Measurements from ENCODE around the gene NTPCR. TPM values are rescaled to one million over a fixed set of nuclear protein-coding genes. Genes with fewer than 3 reads are reported as not detected.

NTPCR gene
- total and polyA plus RNA-seq, 4 experiments from 2014 or later: 16.0 to 61.6 (median 24.3) TPM

DNA sequence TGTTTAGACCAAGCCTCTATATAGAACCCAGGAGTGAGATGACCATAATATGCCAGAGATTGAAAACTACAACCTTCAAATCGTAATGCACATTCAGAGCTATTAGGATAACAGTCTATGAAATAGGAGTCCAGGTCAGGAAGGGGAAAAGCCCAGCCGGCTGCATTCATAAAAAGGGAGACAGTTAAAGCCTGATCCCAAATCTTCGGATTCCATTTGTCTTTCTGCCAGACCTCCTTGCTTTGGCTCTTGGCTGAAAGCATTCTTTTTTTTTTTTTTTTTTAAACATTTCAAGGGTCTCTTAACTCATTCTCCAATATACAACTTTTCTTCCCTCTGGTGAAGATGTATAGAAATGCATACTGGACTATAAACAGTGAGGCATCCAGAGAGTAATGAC is 81.1 kb downstream of the NTPCR start:
- no peaks in the 10 kb centered on the region for H3K4me1 Mint-ChIP-seq
- no peak for DNase-seq
- H3K4me1 ChIP-seq (ENCODE audit: insufficient read depth, low read length): no peaks in the 10 kb centered on the region
- no peaks in the 10 kb centered on the region for H3K9me3 Mint-ChIP-seq
- peaks cover 13 to 30% of the 10 kb centered on the region in 2 donors for H3K36me3 Mint-ChIP-seq
- no peaks in the 10 kb centered on the region for H3K27me3 ChIP-seq (ENCODE audit: insufficient read depth, low read length)
- no peaks in the 10 kb centered on the region for H3K27me3 Mint-ChIP-seq
- CTCF ChIA-PET (ENCODE audit: partially characterized antibody): no interaction called here
- no peak overlapping the region for H3K4me3 Mint-ChIP-seq
- H3K36me3 ChIP-seq (ENCODE audit: insufficient read depth, low read length): no peaks in the 10 kb centered on the region
- H3K4me3 ChIP-seq (ENCODE audit: low read length in 2 of 2): no peak overlapping the region
- POLR2A ChIA-PET (ENCODE audit: partially characterized antibody): no interaction called here
- no peak overlapping the region for H3K27ac Mint-ChIP-seq
- H3K9me3 ChIP-seq (ENCODE audit: control insufficient read depth in 1 of 2, low read length in 2 of 2): no peaks in the 10 kb centered on the region
- intact Hi-C loops (cut with micrococcal nuclease): no loop called here
- H3K27ac ChIP-seq (ENCODE audit: low read depth, low read length): no peak overlapping the region

- intact Hi-C loops (cut with micrococcal nuclease): no loop called here
- Mint-ChIP-seq H3K9me3 (no peaks in the 10 kb centered on the region), H3K4me1 (no peaks in the 10 kb centered on the region), H3K27me3 (no peaks in the 10 kb centered on the region), H3K36me3 (peaks cover 18 to 31% of the 10 kb centered on the region in 2 donors), H3K4me3 (no peak overlapping the region), H3K27ac (peak overlapping the region in 1 of 7 donors; percentile 48)
- ChIA-PET POLR2A (ENCODE audit: partially characterized antibody) (no interaction called here), CTCF (ENCODE audit: partially characterized antibody) (no interaction called here)
- H3K27ac ChIP-seq (ENCODE audit: low read depth, low read length): no peak overlapping the region
- H3K27me3 ChIP-seq (ENCODE audit: insufficient read depth, low read length): no peaks in the 10 kb centered on the region
- H3K36me3 ChIP-seq (ENCODE audit: insufficient read depth, low read length): no peaks in the 10 kb centered on the region
- no peaks in the 10 kb centered on the region for H3K4me1 ChIP-seq (ENCODE audit: insufficient read depth, low read length)
- no peak overlapping the region for H3K4me3 ChIP-seq (ENCODE audit: low read length in 2 of 2)
- H3K9me3 ChIP-seq (ENCODE audit: control insufficient read depth in 1 of 2, low read length in 2 of 2): no peaks in the 10 kb centered on the region
- no peak for DNase-seq
Measured at GRCh38 chr1:233032916-233033315, 82.5 kb downstream of the NTPCR start.

DNA sequence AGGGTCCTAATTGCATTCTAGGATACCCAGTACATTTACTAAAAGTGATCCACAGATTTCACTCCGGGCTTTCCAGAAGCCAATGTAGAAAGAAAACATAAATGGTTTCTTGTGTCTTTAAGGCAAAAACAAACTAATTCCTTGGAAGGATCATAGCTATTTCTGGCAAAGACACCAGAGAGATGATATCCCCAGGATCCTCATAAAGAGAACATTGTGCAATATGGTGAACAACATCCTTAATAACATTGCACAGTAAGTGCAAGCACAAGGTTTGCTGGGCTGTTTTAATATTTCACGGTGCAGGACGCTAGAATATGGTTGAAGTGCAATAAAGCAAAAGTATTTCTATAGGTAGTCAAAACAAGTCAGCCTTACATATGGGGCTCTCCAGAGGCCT is 83.0 kb downstream of the NTPCR start:
- ChIA-PET POLR2A (ENCODE audit: partially characterized antibody) (no interaction called here), CTCF (ENCODE audit: partially characterized antibody) (no interaction called here)
- no peak for DNase-seq
- peak overlapping the region in 1 of 7 donors; percentile 48 for H3K27ac Mint-ChIP-seq
- no peaks in the 10 kb centered on the region for H3K4me1 Mint-ChIP-seq
- H3K36me3 ChIP-seq (ENCODE audit: insufficient read depth, low read length): no peaks in the 10 kb centered on the region
- no peaks in the 10 kb centered on the region for H3K4me1 ChIP-seq (ENCODE audit: insufficient read depth, low read length)
- H3K9me3 ChIP-seq (ENCODE audit: control insufficient read depth in 1 of 2, low read length in 2 of 2): no peaks in the 10 kb centered on the region
- H3K27me3 Mint-ChIP-seq: no peaks in the 10 kb centered on the region
- peaks cover 19 to 31% of the 10 kb centered on the region in 2 donors for H3K36me3 Mint-ChIP-seq
- H3K4me3 Mint-ChIP-seq: no peak overlapping the region
- intact Hi-C loops (cut with micrococcal nuclease): no loop called here
- H3K27me3 ChIP-seq (ENCODE audit: insufficient read depth, low read length): no peaks in the 10 kb centered on the region
- H3K27ac ChIP-seq (ENCODE audit: low read depth, low read length): no peak overlapping the region
- no peak overlapping the region for H3K4me3 ChIP-seq (ENCODE audit: low read length in 2 of 2)
- no peaks in the 10 kb centered on the region for H3K9me3 Mint-ChIP-seq

Other genes starting within 250 kb of the NTPCR start
- gene MAP10, start 145.2 kb upstream of the NTPCR start, total RNA-seq: 1 to 10 TPM; 2.7 to 3.1 TPM
- 1 to 10 TPM in 1 of 2 donors, under 1 TPM in 1; 0.48 to 1.9 TPM for gene MAP10, start 145.2 kb upstream of the NTPCR start, polyA plus RNA-seq

Data from CD4-positive, alpha-beta memory T cell (primary cell).